MM.1S (cell line): Measurements from ENCODE around the gene SP1.

Source experiments
- CTCF ChIP-seq: fragments of 300-600 bp; sonication (generic); IDR thresholded peaks from 2 replicates; pipeline ENCODE4 v1.5.1; 2016; ENCODE audit warnings: antibody characterized with exemption, low read length, mixed read lengths
- EZH2 ChIP-seq: fragments of 300-600 bp; sonication (generic); optimal IDR thresholded peaks from 2 replicates; pipeline ENCODE3; 2017; ENCODE audit warnings: low read depth, mild to moderate bottlenecking, antibody characterized with exemption, low read length, mixed read lengths

DNA sequence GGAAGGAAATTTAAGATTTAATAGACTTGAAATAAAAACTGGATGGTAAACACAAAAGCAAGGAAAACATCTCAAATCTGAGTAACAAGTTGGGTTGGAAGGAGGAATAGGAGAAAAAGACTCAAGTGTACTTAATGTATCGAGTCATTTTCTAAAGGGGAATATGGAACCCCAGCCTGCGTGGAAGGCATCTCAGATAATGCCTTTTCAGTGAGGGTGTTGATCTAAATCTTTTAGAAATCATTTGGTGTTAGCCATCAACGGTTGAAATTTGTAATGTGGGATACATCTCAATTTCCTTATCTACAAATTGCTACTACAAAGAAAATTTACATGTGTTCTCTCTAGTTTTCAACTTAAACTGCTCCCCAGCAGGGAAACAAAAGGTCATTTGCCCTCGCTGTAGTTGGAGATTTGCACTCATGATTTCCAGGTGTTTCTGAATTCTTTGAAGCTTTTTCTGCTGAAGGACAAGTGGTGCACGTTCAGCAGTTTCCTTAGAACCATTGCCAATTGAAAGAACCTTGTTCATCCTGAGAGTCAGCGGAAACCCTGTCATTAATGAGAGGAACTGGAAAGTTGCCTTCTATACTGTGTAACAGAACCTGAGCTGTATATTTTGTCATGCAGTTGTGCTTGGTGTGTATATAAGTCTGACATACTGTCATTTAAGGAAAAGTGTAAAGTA is 74.1 kb downstream of the SP1 start:
- TF ChIP-seq EZH2 (no peak), CTCF (no peak)
